ENCODE results near the gene ZC3H13. TPM values are rescaled to one million over a fixed set of nuclear protein-coding genes. Genes with fewer than 3 reads are reported as not detected.

ZC3H13 gene
- total and polyA plus RNA-seq, 2 of the 4 experiments (the other 2 are of a cell fraction) = 7.7 to 10.8 TPM

- ATAC-seq (ENCODE audit: low read depth) = no peak
- no peak overlapping the region for H2AFZ ChIP-seq (replicated peaks; ENCODE audit: low read length, poor library complexity)
- H2BK120ac ChIP-seq (ENCODE audit: low read depth, low read length) = no peak overlapping the region
- H3K27ac ChIP-seq (ENCODE audit: insufficient read depth, low read length) = no peak overlapping the region
- H3K4me2 ChIP-seq (ENCODE audit: low read depth, low read length) = no peak overlapping the region
- H2BK15ac ChIP-seq (ENCODE audit: low read depth, low read length) = no peak overlapping the region
- no peaks in the 10 kb centered on the region for H4K20me1 ChIP-seq (ENCODE audit: insufficient read depth, low read length)
- no peak overlapping the region for H2BK20ac ChIP-seq (ENCODE audit: low read depth, low read length)
- H3K9me3 ChIP-seq (ENCODE audit: control insufficient read depth, insufficient read depth, low read length) = no peaks in the 10 kb centered on the region
- H3K9me1 ChIP-seq (ENCODE audit: insufficient read depth, low read length) = no peaks in the 10 kb centered on the region
- no peak overlapping the region for H3K18ac ChIP-seq (ENCODE audit: low read depth, low read length)
- H3K27me3 ChIP-seq (ENCODE audit: control insufficient read depth, insufficient read depth, low read length) = peaks cover 46% of the 10 kb centered on the region
- no peak overlapping the region for H3K23ac ChIP-seq (ENCODE audit: low read depth, low read length)
- no TSS peak for BruUV-seq (replicated peaks)
- H4K8ac ChIP-seq (ENCODE audit: low read depth in 2 of 2, low read length in 2 of 2) = no peak overlapping the region
- intact Hi-C loops (cut with micrococcal nuclease) = no loop called here
- H3K9ac ChIP-seq (ENCODE audit: low read depth, low read length) = no peak overlapping the region
- no peaks in the 10 kb centered on the region for H3K4me1 ChIP-seq (ENCODE audit: control insufficient read depth, insufficient read depth, low read length)
- no peaks in the 10 kb centered on the region for H3K79me1 ChIP-seq (ENCODE audit: low read depth in 1 of 2, low read length in 2 of 2)
- no peak overlapping the region for H3K4ac ChIP-seq (ENCODE audit: low read depth, low read length)
- dilution Hi-C loops (cut with HindIII; ENCODE audit: low sequenced_read_pairs, unreplicated experiment) = no loop called here
- no peak overlapping the region for H4K5ac ChIP-seq (ENCODE audit: low read depth, low read length)
- H3K36me3 ChIP-seq (ENCODE audit: control insufficient read depth, insufficient read depth, low read length) = no peaks in the 10 kb centered on the region
- no peak for TF ChIP-seq MXI1 (IDR thresholded peaks at IDR 0.05; ENCODE audit: borderline replicate concordance, low read depth, low read length)
- TF ChIP-seq BHLHE40 (IDR thresholded peaks at IDR 0.05; ENCODE audit: low read depth, low read length) = no peak
- no peak for TF ChIP-seq ELK1 (IDR thresholded peaks at IDR 0.05; ENCODE audit: borderline replicate concordance, low read depth, low read length)
- TF ChIP-seq POLR2A (IDR thresholded peaks at IDR 0.05; ENCODE audit: low read depth, low read length) = no peak
- TF ChIP-seq, protein P1, sequence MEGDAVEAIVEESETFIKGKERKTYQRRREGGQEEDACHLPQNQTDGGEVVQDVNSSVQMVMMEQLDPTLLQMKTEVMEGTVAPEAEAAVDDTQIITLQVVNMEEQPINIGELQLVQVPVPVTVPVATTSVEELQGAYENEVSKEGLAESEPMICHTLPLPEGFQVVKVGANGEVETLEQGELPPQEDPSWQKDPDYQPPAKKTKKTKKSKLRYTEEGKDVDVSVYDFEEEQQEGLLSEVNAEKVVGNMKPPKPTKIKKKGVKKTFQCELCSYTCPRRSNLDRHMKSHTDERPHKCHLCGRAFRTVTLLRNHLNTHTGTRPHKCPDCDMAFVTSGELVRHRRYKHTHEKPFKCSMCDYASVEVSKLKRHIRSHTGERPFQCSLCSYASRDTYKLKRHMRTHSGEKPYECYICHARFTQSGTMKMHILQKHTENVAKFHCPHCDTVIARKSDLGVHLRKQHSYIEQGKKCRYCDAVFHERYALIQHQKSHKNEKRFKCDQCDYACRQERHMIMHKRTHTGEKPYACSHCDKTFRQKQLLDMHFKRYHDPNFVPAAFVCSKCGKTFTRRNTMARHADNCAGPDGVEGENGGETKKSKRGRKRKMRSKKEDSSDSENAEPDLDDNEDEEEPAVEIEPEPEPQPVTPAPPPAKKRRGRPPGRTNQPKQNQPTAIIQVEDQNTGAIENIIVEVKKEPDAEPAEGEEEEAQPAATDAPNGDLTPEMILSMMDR (conservative IDR thresholded peaks at IDR 0.05; ENCODE audit: low read depth, low read length) = no peak
- TF ChIP-seq CEBPB (IDR thresholded peaks at IDR 0.05; ENCODE audit: low read depth, low read length) = no peak
- TF ChIP-seq RFX5 (IDR thresholded peaks at IDR 0.05; ENCODE audit: low read depth, low read length) = no peak
- no peak for TF ChIP-seq NFE2L2 (IDR thresholded peaks at IDR 0.05; ENCODE audit: low read depth, low read length)
- TF ChIP-seq MAFK (IDR thresholded peaks at IDR 0.05; ENCODE audit: low read depth, low read length) = no peak
- TF ChIP-seq RAD21 (IDR thresholded peaks at IDR 0.05; ENCODE audit: low read length) = no peak
- no peak for TF ChIP-seq MAZ (IDR thresholded peaks at IDR 0.05; ENCODE audit: borderline replicate concordance, low read depth, low read length)
- TF ChIP-seq SMC3 (IDR thresholded peaks at IDR 0.05; ENCODE audit: low read depth, low read length) = no peak
- no peak for TF ChIP-seq USF2 (IDR thresholded peaks at IDR 0.05; ENCODE audit: low read depth, low read length)
- no peak for TF ChIP-seq CHD1 (IDR thresholded peaks at IDR 0.05; ENCODE audit: low read depth, low read length)
- no peak for TF ChIP-seq RCOR1 (IDR thresholded peaks at IDR 0.05; ENCODE audit: insufficient replicate concordance, low read length)
- TF ChIP-seq FOS (IDR thresholded peaks at IDR 0.05; ENCODE audit: low read depth, low read length) = no peak
- H4K91ac ChIP-seq (ENCODE audit: insufficient read depth, low read depth, low read length) = no peak overlapping the region
- H3K56ac ChIP-seq (ENCODE audit: extremely low read depth, insufficient read depth, low read length) = no peak overlapping the region
- no peak overlapping the region for H3K4me3 ChIP-seq (ENCODE audit: insufficient read depth, low read depth, low read length)
- WGBS, 2 experiments (ENCODE audit: extremely low coverage in 2 of 2, insufficient read length in 1 of 2) = no CpG with 5 or more reads among the region's 4 CpGs
- H2AK9ac ChIP-seq (replicated peaks; ENCODE audit: low read depth, low read length, poor library complexity) = no peak overlapping the region
- ChIA-PET CTCF (no interaction called here), POLR2A (ENCODE audit: unreplicated experiment) (no interaction called here)
- no peak overlapping the region for H3K14ac ChIP-seq (replicated peaks; ENCODE audit: low read depth, low read length)
- no peak overlapping the region for H2AK5ac ChIP-seq (ENCODE audit: low read depth, low read length)
- no peak overlapping the region for H2BK5ac ChIP-seq (ENCODE audit: low read depth, low read length, poor library complexity, severe bottlenecking)
- no peak for DNase-seq
- in situ Hi-C loops (cut with MboI; ENCODE audit: low sequenced_read_pairs) = no loop called here
Measured at GRCh38 chr13:45936621-45937020, 115.9 kb downstream of the ZC3H13 start.

Measured in IMR-90 (cell line).